Right lung (tissue), 5 donors: ENCODE measurements around the gene ZNF225. TPM values are rescaled to one million over a fixed set of nuclear protein-coding genes. Genes with fewer than 3 reads are reported as not detected.
"Not testable (repeated sequence)": the region's sequence is repeated elsewhere in the genome, so short reads cannot be mapped to it uniquely, and the experiment has no call there.

Source experiments
- DNase-seq, 2 donors: peaks; one replicate each; pipeline ENCODE4 v3.0.0-alpha.2; 2013
- polyA plus RNA-seq, 5 donors: library from polyadenylated mRNA; unstranded; fragments of 120-200 nt; gene quantifications; one replicate each; pipeline versions ENCODE4 v1.2.1 to v1.2.3, GENCODE V29; 2013; ENCODE audit warnings: inconsistent platforms in 1 of 5, low replicate concordance in 1 of 5; ENCODE audit not compliant: insufficient read length in 5 of 5, insufficient read depth in 1 of 5

Gene ZNF225
- polyA plus RNA-seq, 5 donors = 7.1 to 14.7 (median 12.4) TPM

DNA sequence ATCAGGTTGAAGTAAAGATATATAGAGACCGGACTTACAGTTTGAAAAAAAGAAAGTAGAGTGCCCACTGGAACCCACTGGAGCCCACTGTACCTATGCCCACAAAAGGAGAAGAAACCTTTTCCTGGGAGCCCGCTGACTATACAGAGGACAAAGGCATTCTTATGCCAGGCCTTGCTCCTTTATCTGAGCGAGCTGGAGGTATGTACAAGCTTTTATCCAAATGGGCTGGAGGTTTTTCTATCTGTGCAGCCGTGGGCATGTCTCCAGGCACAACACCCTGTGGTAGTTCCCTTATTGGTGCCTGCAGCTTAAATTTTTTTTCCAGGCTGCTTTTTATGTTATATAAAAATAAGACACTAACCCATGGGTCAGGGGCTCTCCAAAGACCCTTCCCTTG lies 36.6 kb downstream of the ZNF225 start:
- DNase-seq = no peak

DNA sequence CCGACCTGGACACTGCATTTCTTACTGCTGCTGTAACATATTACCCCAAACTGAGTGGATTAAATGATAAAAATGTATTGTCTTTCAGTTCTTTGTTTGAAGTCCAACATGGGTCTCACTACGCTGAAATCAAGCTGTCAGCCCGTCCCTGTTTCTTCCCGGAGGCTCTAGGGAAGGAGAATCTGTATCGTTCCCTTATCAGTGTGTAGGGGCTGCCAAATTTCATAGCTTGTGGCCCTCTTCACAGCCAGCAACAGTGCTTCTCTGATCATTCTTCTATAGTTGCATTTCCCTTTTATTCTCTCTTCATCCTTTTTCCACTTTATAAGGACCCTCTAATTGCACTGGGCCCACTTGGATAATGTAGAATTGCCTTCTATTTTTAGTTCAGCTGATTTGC lies 38.3 kb downstream of the ZNF225 start:
- DNase-seq = no peak

DNA sequence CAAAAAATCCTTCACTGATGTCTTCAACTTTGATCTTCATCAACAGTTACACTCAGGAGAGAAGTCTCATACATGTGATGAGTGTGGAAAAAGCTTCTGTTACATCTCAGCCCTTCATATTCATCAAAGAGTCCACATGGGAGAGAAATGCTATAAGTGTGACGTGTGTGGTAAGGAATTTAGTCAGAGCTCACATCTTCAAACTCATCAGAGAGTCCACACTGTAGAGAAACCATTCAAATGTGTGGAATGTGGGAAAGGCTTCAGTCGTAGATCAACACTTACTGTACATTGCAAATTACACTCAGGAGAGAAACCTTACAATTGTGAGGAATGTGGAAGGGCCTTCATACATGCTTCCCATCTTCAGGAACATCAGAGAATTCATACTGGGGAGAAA lies 43.3 kb downstream of the ZNF225 start:
- no peak for DNase-seq

DNA sequence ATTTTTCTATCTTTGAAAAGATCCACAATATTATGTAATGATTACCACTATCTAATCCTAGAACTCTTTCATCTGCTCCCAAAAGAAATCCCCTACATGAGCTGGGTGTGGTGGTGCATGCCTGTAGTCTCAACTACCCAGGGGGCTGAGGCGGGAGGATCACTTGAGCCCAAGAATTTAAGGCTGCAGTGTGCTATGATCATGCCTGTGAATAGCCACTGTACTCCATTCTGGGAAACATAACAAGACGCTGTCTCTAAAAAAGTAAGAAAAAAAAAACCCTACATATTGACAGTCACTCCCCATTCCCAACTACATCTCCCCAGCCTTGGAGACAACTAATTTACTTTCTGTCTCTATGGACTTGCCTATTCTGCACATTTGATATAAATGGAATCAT lies 50.6 kb downstream of the ZNF225 start:
- DNase-seq = no peak

DNA sequence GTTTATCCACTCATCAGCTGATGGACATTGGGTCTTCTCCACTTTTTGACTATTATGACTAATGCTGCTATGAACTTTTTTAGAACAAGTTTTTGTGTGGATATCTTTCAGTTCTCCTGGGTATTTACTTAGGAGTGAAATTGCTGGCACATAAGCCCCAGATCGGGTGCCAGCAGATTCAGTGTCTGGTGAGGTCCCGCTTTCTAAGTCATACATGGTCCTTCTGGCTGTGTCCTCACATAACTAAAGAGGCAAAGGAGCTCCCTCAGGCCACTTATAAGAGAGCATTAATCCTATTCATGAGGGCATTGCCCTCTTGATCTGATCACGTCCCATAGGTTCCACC lies 51.1 kb downstream of the ZNF225 start:
- DNase-seq = no peak

DNA sequence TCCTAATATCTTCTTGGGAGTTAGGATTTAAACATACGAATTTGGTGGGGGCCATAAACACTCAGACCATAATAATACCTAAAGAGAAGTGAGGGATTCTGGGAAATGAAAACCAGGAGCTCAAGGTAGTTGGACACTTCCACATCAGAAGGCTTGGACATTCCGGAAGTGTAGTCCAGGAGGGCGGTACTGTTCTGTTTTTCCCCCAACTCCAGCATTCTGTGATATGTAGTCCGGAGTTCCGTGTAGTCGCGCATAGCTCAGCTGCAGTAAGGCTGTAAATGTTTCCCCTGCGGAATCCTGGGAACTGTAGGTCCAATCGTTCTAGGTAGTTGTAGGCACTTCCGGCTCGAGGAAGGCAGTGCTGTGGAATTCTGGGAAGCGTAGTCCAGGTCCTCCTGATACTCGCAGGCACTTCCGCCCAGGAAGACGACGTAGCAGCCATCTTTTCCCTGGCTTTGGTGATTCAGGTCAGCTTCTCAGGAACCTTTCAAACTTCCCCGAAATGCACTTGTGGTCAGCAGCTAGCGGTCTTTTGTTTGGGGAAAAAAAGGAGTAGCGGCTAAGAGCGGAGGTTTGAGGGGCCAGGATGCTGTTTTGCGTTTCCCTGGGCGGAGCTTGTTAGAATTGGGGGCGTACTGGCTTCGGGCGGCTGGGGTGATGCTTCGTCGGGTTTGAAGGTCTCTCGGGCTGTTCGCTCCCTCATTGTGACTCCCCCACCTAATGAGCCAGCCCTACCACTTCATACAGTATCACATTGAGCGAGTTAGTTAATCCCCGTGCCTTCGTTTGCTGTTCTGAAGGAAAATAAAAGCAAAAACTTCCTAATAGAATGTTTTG lies 51.7 kb downstream of the ZNF225 start, which contains the start of gene ZNF226:
Gene ZNF226 (plus strand): TSS at position 428 of the 840 bp plus-strand sequence. CDS start 4,981 bp downstream, outside the sequence.
- DNase-seq = peak; percentile 91 to 94

DNA sequence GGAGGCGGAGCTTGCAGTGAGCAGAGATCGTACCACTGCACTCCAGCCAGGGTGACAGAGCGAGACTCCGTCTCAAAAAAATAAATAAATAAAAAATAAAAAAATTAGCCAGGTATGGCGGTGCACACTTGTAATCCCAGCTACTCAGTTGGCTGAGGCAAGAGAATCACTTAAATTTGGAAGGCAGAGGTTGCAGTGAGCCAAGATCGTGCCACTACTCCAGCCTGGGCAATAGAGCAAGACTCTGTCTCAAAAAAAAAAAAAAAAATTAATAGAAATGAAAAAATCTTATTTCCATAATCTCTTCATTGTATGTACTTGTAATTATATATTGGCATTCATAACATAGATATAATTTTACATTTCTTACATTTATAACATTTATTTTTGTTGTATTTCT lies 57.5 kb downstream of the ZNF225 start:
- DNase-seq = not testable (repeated sequence)

DNA sequence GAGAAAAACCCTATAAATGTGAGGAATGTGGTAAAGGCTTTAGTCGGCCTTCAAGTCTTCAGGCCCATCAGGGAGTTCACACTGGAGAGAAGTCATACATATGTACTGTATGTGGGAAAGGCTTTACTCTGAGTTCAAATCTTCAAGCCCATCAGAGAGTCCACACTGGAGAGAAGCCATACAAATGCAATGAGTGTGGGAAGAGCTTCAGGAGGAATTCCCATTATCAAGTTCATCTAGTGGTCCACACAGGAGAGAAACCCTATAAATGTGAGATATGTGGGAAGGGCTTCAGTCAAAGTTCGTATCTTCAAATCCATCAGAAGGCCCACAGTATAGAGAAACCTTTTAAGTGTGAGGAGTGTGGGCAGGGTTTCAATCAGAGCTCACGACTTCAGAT lies 63.4 kb downstream of the ZNF225 start:
- DNase-seq = no peak

DNA sequence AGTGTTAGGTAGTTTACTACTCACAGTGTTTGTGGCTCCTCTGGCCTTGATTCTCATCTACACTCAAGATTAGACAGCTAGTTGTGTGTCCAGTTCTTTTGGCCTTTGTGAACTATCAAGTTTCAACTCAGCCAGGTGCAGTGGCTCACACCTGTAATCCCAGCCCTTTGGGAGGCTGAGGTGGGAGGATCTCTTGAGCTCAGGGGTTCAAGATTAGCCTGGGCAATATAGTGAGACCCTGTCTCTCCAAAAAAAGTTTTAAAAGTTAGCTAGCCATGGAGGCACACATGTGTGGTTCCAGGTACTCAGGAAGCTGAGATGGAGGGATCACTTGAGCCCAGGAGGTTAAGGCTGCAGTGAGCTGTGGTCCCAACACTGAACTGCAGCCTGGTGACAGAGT lies 67.8 kb downstream of the ZNF225 start:
- no peak for DNase-seq

DNA sequence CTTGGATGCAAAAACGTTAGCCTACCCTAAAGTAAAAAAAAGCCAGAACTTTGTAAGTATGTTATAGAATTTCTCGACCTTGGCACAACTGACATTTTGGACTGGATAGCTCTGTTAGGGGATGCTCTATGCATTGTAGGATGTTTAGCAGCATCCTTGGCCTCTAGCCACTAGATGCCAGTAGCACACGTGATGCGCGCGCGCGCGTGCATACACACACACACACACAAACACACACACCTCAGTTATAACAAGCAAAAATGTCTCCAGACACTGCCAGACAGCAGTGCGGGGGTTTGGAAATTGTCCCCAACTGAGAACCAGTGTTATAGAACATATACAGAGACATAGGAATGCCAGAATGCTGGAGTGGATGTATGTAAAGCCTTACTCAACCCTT lies 68.9 kb downstream of the ZNF225 start:
- DNase-seq = no peak

Other genes with a start within 250 kb of the ZNF225 start
- gene ZNF404, start 229.4 kb upstream of the ZNF225 start, polyA plus RNA-seq = 10 to 100 TPM; 13.9 to 23.3 (median 20.9) TPM
- gene ZNF45, start 178.1 kb upstream of the ZNF225 start, polyA plus RNA-seq = 10 to 100 TPM; 23.8 to 36.1 (median 31.1) TPM
- 1 to 10 TPM; 2.8 to 9.4 (median 9.0) TPM for gene ZNF221, start 162.2 kb upstream of the ZNF225 start, polyA plus RNA-seq
- 10 to 100 TPM; 14.2 to 21.3 (median 17.9) TPM for gene ZNF155, start 129.2 kb upstream of the ZNF225 start, polyA plus RNA-seq
- 10 to 100 TPM in 1 of 5 donors, 1 to 10 TPM in 4; 7.4 to 10.7 (median 8.8) TPM for gene ZNF230, start 110.4 kb upstream of the ZNF225 start, polyA plus RNA-seq
- 10 to 100 TPM in 4 of 5 donors, 1 to 10 TPM in 1; 9.3 to 13.3 (median 11.4) TPM for gene ZNF222, start 88.0 kb upstream of the ZNF225 start, polyA plus RNA-seq
- 10 to 100 TPM; 11.1 to 20.0 (median 13.8) TPM for gene ZNF223, start 61.4 kb upstream of the ZNF225 start, polyA plus RNA-seq
- 10 to 100 TPM in 1 of 5 donors, 1 to 10 TPM in 4; 5.9 to 10.2 (median 7.7) TPM for gene ZNF284, start 41.2 kb upstream of the ZNF225 start, polyA plus RNA-seq
- 10 to 100 TPM; 33.2 to 54.5 (median 45.0) TPM for gene ZNF224, start 19.0 kb upstream of the ZNF225 start, polyA plus RNA-seq
- gene ZNF234, start 28.2 kb downstream of the ZNF225 start, polyA plus RNA-seq = 10 to 100 TPM; 12.4 to 21.0 (median 19.6) TPM
- gene ZNF226, start 51.7 kb downstream of the ZNF225 start, polyA plus RNA-seq = 10 to 100 TPM; 22.7 to 34.6 (median 27.9) TPM
- 10 to 100 TPM; 19.2 to 33.0 (median 29.3) TPM for gene ZNF227, start 99.1 kb downstream of the ZNF225 start, polyA plus RNA-seq
- gene ZNF233, start 146.5 kb downstream of the ZNF225 start, polyA plus RNA-seq = 1 to 10 TPM; 4.2 to 8.5 (median 7.2) TPM
- gene ZNF235, start 191.6 kb downstream of the ZNF225 start, polyA plus RNA-seq = 10 to 100 TPM in 4 of 5 donors, 1 to 10 TPM in 1; 8.1 to 14.4 (median 12.2) TPM
- gene ZNF112, start 243.3 kb downstream of the ZNF225 start, polyA plus RNA-seq = 10 to 100 TPM in 4 of 5 donors, 1 to 10 TPM in 1; 8.4 to 15.1 (median 12.1) TPM